Measurements from ENCODE around the gene PIGN. TPM values are rescaled to one million over a fixed set of nuclear protein-coding genes. Genes with fewer than 3 reads are reported as not detected.

The PIGN gene
- total RNA-seq, 2 experiments from 2014 or later, result 9.6 to 11.7 TPM

- ChIA-PET POLR2A (no interaction called here), CTCF (no interaction called here)
- ATAC-seq (ENCODE audit: poor library complexity) (no peak), DNase-seq (no peak)
- no peak overlapping the region for H3K27ac Mint-ChIP-seq
- H3K4me1 ChIP-seq (ENCODE audit: insufficient read depth, low read length), result no peaks in the 10 kb centered on the region
- H3K36me3 ChIP-seq (ENCODE audit: insufficient read depth, low read length), result peaks cover 20% of the 10 kb centered on the region
- intact Hi-C loops (cut with DNase I, micrococcal nuclease), result no loop called here
- H3K27me3 ChIP-seq (ENCODE audit: control insufficient read depth in 1 of 2, insufficient read depth in 2 of 2, low read length in 2 of 2), result no peaks in the 10 kb centered on the region
- TF ChIP-seq CTCF (IDR thresholded peaks at IDR 0.05), result no peak
- H3K27ac ChIP-seq (ENCODE audit: low read depth in 1 of 2, low read length in 2 of 2), result no peak overlapping the region
- H3K4me3 Mint-ChIP-seq, result no peak overlapping the region
- H3K4me3 ChIP-seq (ENCODE audit: low read length), result no peak overlapping the region
- no peaks in the 10 kb centered on the region for H3K27me3 Mint-ChIP-seq
- no peaks in the 10 kb centered on the region for H3K9me3 ChIP-seq (ENCODE audit: control insufficient read depth in 1 of 2, insufficient read depth in 1 of 2, low read length in 2 of 2)
- no peaks in the 10 kb centered on the region for H3K9me3 Mint-ChIP-seq
- peaks cover 52% of the 10 kb centered on the region for H3K36me3 Mint-ChIP-seq (ENCODE audit: low read depth)
- H3K4me1 Mint-ChIP-seq (ENCODE audit: low read depth), result peaks cover 64% of the 10 kb centered on the region
Observed at GRCh38 chr18:62211325-62211828, 24.5 kb upstream of the PIGN start.

- no peak overlapping the region for H3K4me3 Mint-ChIP-seq
- H3K27me3 Mint-ChIP-seq, result no peaks in the 10 kb centered on the region
- no peak for DNase-seq
- Histone ChIP-seq H3K4me1 (ENCODE audit: insufficient read depth, low read length) (no peaks in the 10 kb centered on the region), H3K9me3 (ENCODE audit: control insufficient read depth in 1 of 2, insufficient read depth in 1 of 2, low read length in 2 of 2) (no peaks in the 10 kb centered on the region), H3K36me3 (ENCODE audit: insufficient read depth, low read length) (peaks cover 20% of the 10 kb centered on the region), H3K27ac (ENCODE audit: low read depth in 1 of 2, low read length in 2 of 2) (no peak overlapping the region), H3K4me3 (ENCODE audit: low read length) (no peak overlapping the region), H3K27me3 (ENCODE audit: control insufficient read depth in 1 of 2, insufficient read depth in 2 of 2, low read length in 2 of 2) (no peaks in the 10 kb centered on the region)
- ATAC-seq (ENCODE audit: poor library complexity), result no peak
- ChIA-PET CTCF (interaction anchor here (0.8 kb wide), 1 partner anchor 10 kb away, joined by 3 read pairs; no protein-coding TSS in a partner anchor), POLR2A (no interaction called here)
- peaks cover 69% of the 10 kb centered on the region for H3K4me1 Mint-ChIP-seq (ENCODE audit: low read depth)
- intact Hi-C loops (cut with DNase I, micrococcal nuclease), result no loop called here
- TF ChIP-seq CTCF (IDR thresholded peaks at IDR 0.05), result no peak
- H3K36me3 Mint-ChIP-seq (ENCODE audit: low read depth), result peaks cover 50% of the 10 kb centered on the region
- no peaks in the 10 kb centered on the region for H3K9me3 Mint-ChIP-seq
- H3K27ac Mint-ChIP-seq, result no peak overlapping the region
Observed at GRCh38 chr18:62210138-62210537, 23.3 kb upstream of the PIGN start.

GRCh38 chr18:62209046-62209445 is 22.2 kb upstream of the PIGN start:
- H3K27me3 Mint-ChIP-seq, result no peaks in the 10 kb centered on the region
- H3K9me3 ChIP-seq (ENCODE audit: control insufficient read depth in 1 of 2, insufficient read depth in 1 of 2, low read length in 2 of 2), result no peaks in the 10 kb centered on the region
- no peaks in the 10 kb centered on the region for H3K9me3 Mint-ChIP-seq
- peaks cover 73% of the 10 kb centered on the region for H3K4me1 Mint-ChIP-seq (ENCODE audit: low read depth)
- H3K4me1 ChIP-seq (ENCODE audit: insufficient read depth, low read length), result no peaks in the 10 kb centered on the region
- no peak overlapping the region for H3K27ac ChIP-seq (ENCODE audit: low read depth in 1 of 2, low read length in 2 of 2)
- no peak overlapping the region for H3K4me3 ChIP-seq (ENCODE audit: low read length)
- peaks cover 40% of the 10 kb centered on the region for H3K36me3 Mint-ChIP-seq (ENCODE audit: low read depth)
- no peak overlapping the region for H3K27ac Mint-ChIP-seq
- ATAC-seq (ENCODE audit: poor library complexity) (no peak), DNase-seq (no peak)
- H3K27me3 ChIP-seq (ENCODE audit: control insufficient read depth in 1 of 2, insufficient read depth in 2 of 2, low read length in 2 of 2), result no peaks in the 10 kb centered on the region
- H3K36me3 ChIP-seq (ENCODE audit: insufficient read depth, low read length), result peaks cover 13% of the 10 kb centered on the region
- TF ChIP-seq CTCF (IDR thresholded peaks at IDR 0.05), result no peak
- intact Hi-C loops (cut with DNase I, micrococcal nuclease), result no loop called here
- POLR2A ChIA-PET, result no interaction called here
- H3K4me3 Mint-ChIP-seq, result no peak overlapping the region
- CTCF ChIA-PET, result interaction anchor here (1.0 kb wide), 1 partner anchor 9 kb away, joined by 4 read pairs; no protein-coding TSS in a partner anchor
